OCI-LY1 (cell line): ENCODE results near the gene GLIS1.

Source experiments
- H2AFZ ChIP-seq: fragments of 200-600 bp; sonication (generic), shearing (Covaris generic); 2 replicates; pipeline ENCODE4 v1.6.0; 2014; ENCODE audit warnings: antibody characterized with exemption, mild to moderate bottlenecking, low read length
- H3F3A ChIP-seq: fragments of 200-600 bp; sonication (generic), shearing (Covaris generic); 2 replicates; pipeline ENCODE4 v1.6.0; 2014; ENCODE audit warnings: mild to moderate bottlenecking, antibody characterized with exemption, low read length, moderate library complexity; ENCODE audit not compliant: insufficient read depth
- H3K27ac ChIP-seq: fragments of 200-600 bp; sonication (generic); 2 replicates; pipeline ENCODE4 v1.5.1; 2014; ENCODE audit warnings: low read length, mixed run types, mild to moderate bottlenecking, low read depth; ENCODE audit not compliant: poor library complexity, severe bottlenecking
- H3K27me3 ChIP-seq: fragments of 200-600 bp; sonication (generic); 2 replicates; pipeline ENCODE4 v1.6.0; 2014; ENCODE audit warnings: antibody characterized with exemption, mild to moderate bottlenecking, low read length, moderate library complexity; ENCODE audit not compliant: insufficient read depth
- H3K36me3 ChIP-seq: fragments of 200-600 bp; sonication (generic); 2 replicates; pipeline ENCODE4 v1.6.1; 2014; ENCODE audit warnings: mild to moderate bottlenecking, antibody characterized with exemption, low read length, moderate library complexity, mixed read lengths; ENCODE audit not compliant: insufficient read depth
- H3K4me1 ChIP-seq: fragments of 200-600 bp; sonication (generic); 2 replicates; pipeline ENCODE4 v1.5.1; 2014; ENCODE audit warnings: mild to moderate bottlenecking, low read length, moderate library complexity; ENCODE audit not compliant: insufficient read depth, severe bottlenecking
- H3K4me2 ChIP-seq: fragments of 200-600 bp; sonication (generic), shearing (Covaris generic); 2 replicates; pipeline ENCODE4 v1.6.1; 2014; ENCODE audit warnings: low read length
- H3K4me3 ChIP-seq: fragments of 200-600 bp; sonication (generic); 2 replicates; pipeline ENCODE4 v1.5.1; 2014; ENCODE audit warnings: low read length, low read depth, mild to moderate bottlenecking, mixed read lengths; ENCODE audit not compliant: poor library complexity, severe bottlenecking
- H3K79me2 ChIP-seq: fragments of 200-600 bp; shearing (Covaris generic); 2 replicates; pipeline ENCODE4 v1.6.1; 2016; ENCODE audit warnings: mixed run types, low read length, mixed read lengths; ENCODE audit not compliant: insufficient read depth
- H3K9ac ChIP-seq: fragments of 200-600 bp; sonication (generic), shearing (Covaris generic); 2 replicates; pipeline ENCODE4 v1.6.1; 2014; ENCODE audit warnings: mild to moderate bottlenecking, low read length, mixed read lengths
- H3K9me2 ChIP-seq: fragments of 200-600 bp; sonication (generic), shearing (Covaris generic); 2 replicates; pipeline ENCODE4 v1.6.1; 2014; ENCODE audit warnings: low read depth, mild to moderate bottlenecking, low read length, mixed read lengths
- H3K9me3 ChIP-seq: fragments of 200-600 bp; shearing (Covaris generic); 2 replicates; pipeline ENCODE4 v1.6.1; 2014; ENCODE audit warnings: low read length, mixed read lengths
- H4K20me1 ChIP-seq: fragments of 200-600 bp; sonication (generic), shearing (Covaris generic); 2 replicates; pipeline ENCODE4 v1.6.0; 2016; ENCODE audit warnings: mild to moderate bottlenecking, low read length; ENCODE audit not compliant: insufficient read depth
- EZH2 ChIP-seq: fragments of 200-600 bp; sonication (generic), shearing (Covaris generic); IDR thresholded peaks from 2 replicates; pipeline ENCODE4 v1.8.0; 2017; ENCODE audit warnings: borderline replicate concordance, mixed run types, mild to moderate bottlenecking, antibody characterized with exemption, low read length, moderate library complexity, mixed read lengths
- TF ChIP-seq, protein P1 (sequence below): fragments of 200-600 bp; sonication (generic), shearing (Covaris generic); IDR thresholded peaks from 2 replicates; pipeline ENCODE4 v1.5.1; 2017; ENCODE audit warnings: mild to moderate bottlenecking, antibody characterized with exemption, low read length, moderate library complexity, mixed read lengths

The GLIS1 gene

DNA sequence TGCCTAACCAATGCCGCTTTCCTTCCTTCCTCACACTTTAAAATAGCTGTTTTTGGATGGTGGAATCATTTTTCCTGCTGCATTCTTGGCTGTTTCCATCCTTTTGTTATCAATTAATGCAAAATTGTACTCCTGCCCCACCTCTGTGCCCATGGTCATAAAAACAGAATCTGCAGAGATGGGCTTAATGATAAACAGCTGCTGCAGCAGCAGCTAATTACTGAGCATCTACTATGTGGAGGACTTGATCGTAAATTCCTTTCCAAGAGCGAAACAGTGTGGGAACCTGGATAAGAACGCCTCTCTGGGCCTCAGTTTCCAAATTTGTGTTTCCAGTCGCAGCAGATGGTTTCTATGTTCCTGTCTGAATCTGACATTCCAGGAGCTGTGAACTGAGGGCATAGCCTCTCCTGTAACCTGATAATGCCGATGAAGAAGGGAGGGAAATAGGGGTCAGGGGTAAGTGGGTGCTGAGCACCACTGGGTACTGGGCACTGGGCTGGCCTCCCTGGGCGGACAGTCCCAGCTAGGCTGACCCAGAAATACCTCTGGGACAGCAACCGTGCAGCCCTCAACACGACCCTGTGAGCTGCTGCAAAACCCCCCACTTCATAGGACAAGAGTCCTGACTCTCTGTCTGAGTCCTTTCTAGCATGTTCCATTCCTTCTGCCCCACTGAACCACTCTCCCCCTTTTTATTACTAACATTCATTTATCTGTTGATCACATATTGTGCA is 158.1 kb downstream of the GLIS1 start:
- no peak for TF ChIP-seq EZH2
- TF ChIP-seq, protein P1, sequence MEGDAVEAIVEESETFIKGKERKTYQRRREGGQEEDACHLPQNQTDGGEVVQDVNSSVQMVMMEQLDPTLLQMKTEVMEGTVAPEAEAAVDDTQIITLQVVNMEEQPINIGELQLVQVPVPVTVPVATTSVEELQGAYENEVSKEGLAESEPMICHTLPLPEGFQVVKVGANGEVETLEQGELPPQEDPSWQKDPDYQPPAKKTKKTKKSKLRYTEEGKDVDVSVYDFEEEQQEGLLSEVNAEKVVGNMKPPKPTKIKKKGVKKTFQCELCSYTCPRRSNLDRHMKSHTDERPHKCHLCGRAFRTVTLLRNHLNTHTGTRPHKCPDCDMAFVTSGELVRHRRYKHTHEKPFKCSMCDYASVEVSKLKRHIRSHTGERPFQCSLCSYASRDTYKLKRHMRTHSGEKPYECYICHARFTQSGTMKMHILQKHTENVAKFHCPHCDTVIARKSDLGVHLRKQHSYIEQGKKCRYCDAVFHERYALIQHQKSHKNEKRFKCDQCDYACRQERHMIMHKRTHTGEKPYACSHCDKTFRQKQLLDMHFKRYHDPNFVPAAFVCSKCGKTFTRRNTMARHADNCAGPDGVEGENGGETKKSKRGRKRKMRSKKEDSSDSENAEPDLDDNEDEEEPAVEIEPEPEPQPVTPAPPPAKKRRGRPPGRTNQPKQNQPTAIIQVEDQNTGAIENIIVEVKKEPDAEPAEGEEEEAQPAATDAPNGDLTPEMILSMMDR: no peak
- no peaks in the 10 kb centered on the region for H4K20me1 ChIP-seq
- H3K9ac ChIP-seq: no peak overlapping the region
- H3K9me2 ChIP-seq: no peaks in the 10 kb centered on the region
- no peaks in the 10 kb centered on the region for H3K4me1 ChIP-seq
- no peak overlapping the region for H3K27ac ChIP-seq
- H3K79me2 ChIP-seq: no peaks in the 10 kb centered on the region
- H3K27me3 ChIP-seq: no peaks in the 10 kb centered on the region
- no peaks in the 10 kb centered on the region for H3K9me3 ChIP-seq
- H3K36me3 ChIP-seq: no peaks in the 10 kb centered on the region
- no peaks in the 10 kb centered on the region for H3F3A ChIP-seq
- no peak overlapping the region for H3K4me3 ChIP-seq
- no peak overlapping the region for H2AFZ ChIP-seq
- H3K4me2 ChIP-seq: no peak overlapping the region

DNA sequence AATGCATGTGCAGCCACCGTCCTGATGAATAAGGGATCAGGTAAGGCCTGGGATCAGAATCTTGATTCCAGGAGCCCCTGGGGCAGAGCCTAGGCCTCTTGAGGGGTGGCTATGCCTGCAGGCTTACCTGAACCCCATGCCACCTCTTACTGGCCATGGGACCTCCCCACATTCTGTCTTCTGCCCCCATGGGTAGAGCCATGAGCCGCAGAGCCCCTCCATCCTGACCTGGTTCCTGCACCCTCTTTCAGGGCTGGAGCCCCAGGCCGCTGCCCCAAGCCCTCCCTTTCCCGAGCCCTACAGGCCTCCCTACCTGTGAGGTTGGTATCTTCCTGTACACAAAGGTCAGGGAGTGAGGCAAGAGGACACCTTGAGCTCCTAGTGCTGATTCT is 159.0 kb downstream of the GLIS1 start:
- TF ChIP-seq, protein P1: no peak
- TF ChIP-seq EZH2: no peak

DNA sequence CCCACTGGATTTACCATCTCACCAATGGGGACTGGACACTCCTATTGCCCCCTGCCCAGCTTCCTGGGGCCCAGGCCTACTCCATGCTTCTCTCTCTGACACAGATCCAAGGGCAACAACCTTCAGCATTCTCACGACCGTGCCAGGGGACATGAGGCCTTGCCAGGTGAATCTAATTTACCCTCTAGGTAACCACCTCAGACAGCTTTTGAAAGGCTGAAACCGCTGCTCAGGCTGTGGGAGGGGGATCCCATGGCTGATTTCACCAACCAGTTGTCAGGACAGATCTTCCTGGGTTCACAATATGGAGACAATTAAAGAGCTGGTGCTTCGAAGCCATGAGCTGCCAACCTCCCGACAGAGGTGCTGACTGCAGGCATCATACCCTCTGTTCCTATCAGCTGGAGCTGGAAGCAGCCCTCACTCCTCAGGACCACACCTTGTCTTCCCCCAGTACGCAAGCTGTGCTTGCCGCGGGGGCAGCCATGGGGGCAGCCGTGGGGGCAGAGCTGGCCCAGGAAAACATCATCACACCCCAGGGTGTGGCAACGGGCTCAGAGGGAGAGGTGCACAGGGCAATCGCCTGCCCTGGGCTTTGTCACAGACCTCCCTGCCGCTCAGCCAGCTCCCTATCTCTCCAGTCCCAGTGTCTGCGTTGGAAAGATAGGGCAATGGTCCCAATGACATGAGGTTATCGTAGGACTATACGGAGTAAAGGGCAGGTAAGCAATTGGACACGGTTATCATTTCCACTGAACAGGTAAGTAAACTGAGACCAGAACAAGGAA is 159.5 kb downstream of the GLIS1 start:
- H4K20me1 ChIP-seq: no peaks in the 10 kb centered on the region
- H3K9me2 ChIP-seq: no peaks in the 10 kb centered on the region
- H3K79me2 ChIP-seq: no peaks in the 10 kb centered on the region
- no peak overlapping the region for H3K4me3 ChIP-seq
- no peak overlapping the region for H3K27ac ChIP-seq
- H3K36me3 ChIP-seq: no peaks in the 10 kb centered on the region
- no peaks in the 10 kb centered on the region for H3K27me3 ChIP-seq
- H2AFZ ChIP-seq: no peak overlapping the region
- no peaks in the 10 kb centered on the region for H3K9me3 ChIP-seq
- no peak overlapping the region for H3K4me2 ChIP-seq
- no peaks in the 10 kb centered on the region for H3K4me1 ChIP-seq
- no peak overlapping the region for H3K9ac ChIP-seq
- TF ChIP-seq EZH2: no peak
- TF ChIP-seq, protein P1: no peak
- H3F3A ChIP-seq: no peaks in the 10 kb centered on the region

More for the DNA sequence above, 159.0 kb downstream of the GLIS1 start:
- Histone ChIP-seq H3K36me3 (no peaks in the 10 kb centered on the region), H3K27me3 (no peaks in the 10 kb centered on the region), H3K4me2 (no peak overlapping the region), H3K27ac (no peak overlapping the region), H2AFZ (no peak overlapping the region), H3K4me1 (no peaks in the 10 kb centered on the region), H3K4me3 (no peak overlapping the region), H3K9me2 (no peaks in the 10 kb centered on the region), H4K20me1 (no peaks in the 10 kb centered on the region), H3K9me3 (no peaks in the 10 kb centered on the region), H3K79me2 (no peaks in the 10 kb centered on the region), H3F3A (no peaks in the 10 kb centered on the region), H3K9ac (no peak overlapping the region)
